HG03135 (cell line): ENCODE data around the gene GATB.
A peak's percentile ranks its signal among the peaks of the same experiment; 100 is the strongest.

Experiments
- ATAC-seq: cut with Tn5 transposase; IDR thresholded peaks from one replicate; pipeline ENCODE4 v1.9.1; 2021; ENCODE audit warnings: mild to moderate bottlenecking, moderate library complexity; ENCODE audit not compliant: unreplicated experiment

Gene GATB, protein sequence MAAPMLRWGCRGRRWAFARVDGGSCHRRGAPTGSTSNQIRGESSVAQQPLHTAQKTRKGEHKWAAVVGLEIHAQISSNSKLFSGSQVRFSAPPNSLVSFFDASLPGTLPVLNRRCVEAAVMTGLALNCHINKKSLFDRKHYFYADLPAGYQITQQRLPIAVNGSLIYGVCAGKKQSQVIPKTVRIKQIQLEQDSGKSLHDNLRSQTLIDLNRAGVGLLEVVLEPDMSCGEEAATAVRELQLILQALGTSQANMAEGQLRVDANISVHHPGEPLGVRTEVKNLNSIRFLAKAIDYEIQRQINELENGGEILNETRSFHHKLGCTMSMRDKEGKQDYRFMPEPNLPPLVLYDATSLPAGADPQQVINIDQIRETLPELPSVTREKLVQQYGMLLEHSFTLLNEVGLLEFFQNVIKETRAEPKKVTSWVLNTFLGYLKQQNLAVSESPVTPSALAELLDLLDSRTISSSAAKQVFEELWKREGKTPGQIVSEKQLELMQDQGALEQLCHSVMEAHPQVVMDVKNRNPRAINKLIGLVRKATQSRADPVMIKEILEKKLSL

DNA sequence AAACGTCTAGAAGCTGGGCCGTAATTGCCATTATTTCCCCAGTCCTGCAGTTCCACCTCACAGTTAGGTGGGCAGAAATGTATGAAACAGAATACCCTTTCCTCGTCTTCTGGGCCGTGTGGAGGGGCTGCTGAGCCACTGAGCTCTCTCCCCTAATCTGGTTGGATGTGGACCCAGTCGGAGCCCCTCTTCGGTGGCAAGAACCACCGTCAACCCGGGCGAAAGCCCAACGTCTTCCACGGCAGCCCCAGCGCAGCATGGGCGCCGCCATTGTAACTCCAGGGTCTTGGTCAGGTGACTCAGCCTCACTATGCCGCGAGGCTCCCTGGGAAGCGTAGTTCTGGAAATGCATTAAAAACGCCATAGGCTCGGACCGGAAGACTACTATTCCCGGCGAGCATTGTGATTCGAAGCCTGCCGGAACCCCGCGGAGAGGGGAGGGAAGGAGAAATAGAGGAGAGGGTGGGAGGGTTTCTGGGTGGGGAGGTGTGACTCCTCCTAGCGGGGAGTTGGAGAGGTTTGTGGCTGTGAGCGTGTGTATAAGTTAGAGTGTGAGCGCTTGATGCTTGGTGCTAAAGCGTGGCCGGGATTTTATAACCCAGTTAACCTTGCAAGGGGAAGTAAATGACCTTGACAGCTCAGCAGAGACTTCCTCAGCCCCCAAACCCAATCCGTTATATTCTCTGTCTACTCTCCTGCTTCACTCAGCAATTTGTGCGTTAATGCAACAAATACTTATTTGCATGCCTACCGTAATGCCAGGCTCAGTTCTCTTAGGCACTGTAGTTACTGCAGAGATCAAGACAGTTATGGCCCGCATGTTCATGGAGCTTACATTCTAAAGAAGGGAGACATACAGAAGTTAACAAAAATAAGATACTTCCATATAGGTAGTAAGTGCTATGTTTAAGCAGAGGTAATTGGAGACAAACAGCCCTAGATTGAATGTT, at the start of gene GATB:
Gene GATB (minus strand): TSS at position 296 of the 950 bp plus-strand sequence. CDS start 25 bp downstream, at position 271.
- ATAC-seq, result peak; percentile 100

DNA sequence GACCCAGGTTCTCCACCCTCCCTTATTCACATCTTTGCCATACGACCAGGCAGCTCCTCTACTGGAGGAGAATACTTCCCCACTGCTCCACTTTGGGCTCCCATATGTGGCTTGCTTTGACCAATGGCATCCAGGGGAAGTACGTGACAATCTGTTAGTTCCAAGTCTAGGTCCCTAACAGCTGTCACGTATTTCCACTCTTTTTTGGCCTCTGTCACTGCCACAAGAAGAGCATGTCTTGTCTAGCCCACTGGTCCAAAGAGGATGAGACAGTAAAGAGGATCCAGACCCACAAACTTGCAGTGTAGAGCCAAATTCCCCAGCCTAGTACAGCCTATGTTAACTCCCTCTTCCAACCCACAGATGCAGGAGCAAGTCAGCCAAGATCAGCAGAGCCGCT, 49.7 kb upstream of the GATB start:
- no peak for ATAC-seq

DNA sequence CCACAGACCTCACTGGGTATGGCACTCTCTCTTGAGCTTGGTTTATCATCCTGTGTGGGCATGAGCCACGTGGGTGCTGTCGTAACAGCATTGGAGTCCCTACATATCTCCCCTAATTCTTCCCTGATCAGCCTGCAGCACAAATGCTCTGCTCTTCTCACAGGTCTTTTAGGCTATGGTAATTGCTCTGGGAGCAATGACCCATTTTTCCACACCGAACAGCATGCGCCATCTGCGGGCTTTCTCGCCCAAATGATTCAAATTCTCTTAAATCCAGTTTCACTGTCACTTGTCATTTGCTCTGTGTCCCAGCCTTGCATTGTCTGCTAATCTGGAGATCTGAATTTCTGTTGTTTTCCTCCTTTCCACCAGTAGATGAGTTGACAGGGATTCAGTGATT, 48.9 kb upstream of the GATB start:
- ATAC-seq, result no peak

DNA sequence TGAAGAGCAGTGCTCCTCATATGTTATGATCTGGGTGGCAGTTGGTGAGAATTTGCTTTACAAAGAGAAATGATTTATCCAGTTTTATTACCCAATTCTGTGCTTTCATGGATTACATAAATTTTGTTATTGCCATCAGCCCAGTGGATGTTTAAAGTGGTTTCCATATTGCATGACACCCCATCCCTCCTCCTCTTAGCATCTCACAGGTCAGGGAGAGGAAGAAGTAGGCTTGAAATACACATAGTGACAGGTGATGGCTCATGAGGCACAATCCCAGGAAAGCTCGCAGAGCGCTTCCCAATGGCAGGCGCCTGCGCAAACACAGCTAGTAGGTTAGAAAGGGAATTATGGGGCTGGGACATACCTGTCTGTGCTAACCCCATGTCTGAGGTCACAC, 47.7 kb upstream of the GATB start:
- no peak for ATAC-seq

DNA sequence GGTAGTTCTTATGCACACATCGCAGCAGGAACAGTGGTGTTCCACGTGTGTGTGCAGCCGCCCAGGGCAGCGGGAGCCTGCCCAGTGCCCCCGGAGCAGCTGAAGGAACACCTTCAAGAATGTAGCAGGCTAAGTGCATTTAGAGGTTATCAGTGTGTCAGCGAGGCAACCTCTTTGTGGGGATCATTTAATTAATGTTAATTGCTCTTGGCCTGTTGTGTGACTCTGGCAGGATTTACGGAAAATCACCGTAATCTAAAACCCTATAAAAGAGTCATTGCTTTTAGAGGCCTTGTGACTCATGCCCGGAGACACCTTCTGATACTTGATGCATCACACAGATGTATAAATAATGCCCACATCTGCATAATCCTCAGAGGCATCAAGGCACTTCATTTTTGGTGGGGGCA, 47.3 kb upstream of the GATB start:
- no peak for ATAC-seq

DNA sequence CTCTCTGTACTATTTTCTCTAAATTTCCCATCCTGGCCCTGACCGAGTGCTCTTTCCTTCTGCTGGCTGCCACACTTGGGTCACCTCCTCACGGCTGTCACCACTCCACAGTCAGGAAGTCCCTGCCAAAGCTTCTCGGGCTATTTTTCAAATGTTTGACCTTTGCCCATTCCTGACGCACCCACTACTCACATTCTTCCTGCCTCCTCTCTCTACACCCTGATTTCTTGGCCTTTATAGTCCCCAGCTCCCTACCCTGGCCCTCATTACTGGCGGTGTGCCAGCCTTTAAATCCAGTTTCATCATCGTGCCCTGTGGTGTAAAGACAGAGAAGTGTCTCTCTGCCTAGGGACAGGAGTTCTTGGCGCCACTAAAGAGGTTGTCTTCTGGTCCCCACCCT, 46.4 kb upstream of the GATB start:
- ATAC-seq, result no peak

DNA sequence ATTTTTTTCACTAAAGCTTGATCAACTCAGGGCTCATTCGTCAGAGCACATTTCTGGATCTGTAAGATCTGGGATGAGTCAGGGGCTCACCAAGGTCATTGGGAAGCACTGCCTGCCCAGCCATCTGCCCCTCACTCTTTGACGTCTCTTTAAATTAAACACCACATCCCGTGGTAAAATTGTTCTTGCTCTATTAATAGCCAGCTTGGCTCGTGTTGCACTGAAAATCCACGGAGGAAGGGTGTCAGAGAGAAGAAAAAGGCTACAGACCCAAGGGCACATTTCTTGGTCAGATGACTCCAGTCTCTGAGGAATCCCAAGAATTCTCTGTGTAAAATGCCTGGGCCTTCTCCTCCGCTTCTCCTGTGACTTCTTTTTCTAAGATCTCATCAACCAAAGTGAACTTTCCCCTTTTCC, 45.7 kb upstream of the GATB start:
- no peak for ATAC-seq

DNA sequence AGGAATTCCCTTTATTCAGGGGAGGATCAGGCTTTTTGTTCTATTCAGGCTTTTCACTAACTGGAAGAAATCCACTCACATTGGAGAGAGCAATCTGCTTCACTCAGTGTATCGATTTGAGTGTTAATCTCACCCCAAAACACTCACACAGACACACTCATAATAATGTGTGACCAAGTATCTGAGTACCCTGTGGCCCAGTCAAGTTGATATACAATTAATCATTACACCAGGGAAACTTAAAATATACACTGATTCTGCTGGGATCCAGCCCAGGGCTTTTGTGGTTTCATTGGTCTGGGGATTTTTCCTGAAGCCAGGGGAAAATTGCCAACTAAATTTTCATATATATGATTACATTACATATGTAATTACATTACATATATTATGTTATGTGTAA, 44.0 kb upstream of the GATB start:
- ATAC-seq, result no peak

DNA sequence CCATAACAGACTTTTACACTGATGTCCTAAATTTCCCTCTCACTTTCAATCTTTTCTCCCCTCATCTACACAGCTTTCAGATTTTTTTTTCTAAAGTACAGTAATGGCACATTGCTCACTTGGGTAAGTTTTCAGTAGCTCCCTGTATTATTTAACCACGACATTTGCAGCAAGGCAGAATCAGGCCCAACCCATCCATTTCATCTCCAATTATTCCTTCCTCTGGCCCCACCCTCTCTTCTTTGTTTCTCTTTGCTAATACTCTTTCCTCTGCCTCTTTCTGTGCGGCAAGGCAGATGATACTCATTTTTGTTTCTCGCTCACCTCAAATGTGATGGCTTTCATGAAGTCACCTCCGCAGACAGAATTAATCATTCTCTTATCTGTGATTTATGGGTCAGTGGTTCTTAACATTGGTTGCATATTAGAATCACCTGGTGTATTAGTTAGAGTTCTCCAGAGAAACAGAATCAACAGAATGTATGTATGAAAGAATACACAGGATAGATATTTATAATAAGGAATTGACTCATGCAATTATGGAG, 43.4 kb upstream of the GATB start:
- no peak for ATAC-seq

DNA sequence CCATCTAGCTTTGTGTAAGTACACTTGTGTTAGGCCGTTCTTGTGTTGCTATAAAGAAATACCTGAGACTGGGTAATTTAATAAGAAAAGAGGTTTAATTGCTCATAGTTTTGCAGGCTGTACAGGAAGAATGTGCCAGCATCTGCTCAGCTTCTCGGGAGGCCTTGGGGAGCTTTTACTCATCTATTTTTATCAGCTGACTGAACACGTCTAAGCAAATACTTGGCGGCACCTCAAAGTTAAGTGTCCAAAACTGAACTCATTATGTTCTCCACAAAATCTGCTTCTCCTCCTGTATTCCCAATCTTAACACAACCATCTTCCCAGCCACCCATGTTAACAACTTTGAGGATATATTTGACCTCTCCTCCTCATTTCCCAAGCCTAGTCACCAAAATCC, 42.4 kb upstream of the GATB start:
- no peak for ATAC-seq

DNA sequence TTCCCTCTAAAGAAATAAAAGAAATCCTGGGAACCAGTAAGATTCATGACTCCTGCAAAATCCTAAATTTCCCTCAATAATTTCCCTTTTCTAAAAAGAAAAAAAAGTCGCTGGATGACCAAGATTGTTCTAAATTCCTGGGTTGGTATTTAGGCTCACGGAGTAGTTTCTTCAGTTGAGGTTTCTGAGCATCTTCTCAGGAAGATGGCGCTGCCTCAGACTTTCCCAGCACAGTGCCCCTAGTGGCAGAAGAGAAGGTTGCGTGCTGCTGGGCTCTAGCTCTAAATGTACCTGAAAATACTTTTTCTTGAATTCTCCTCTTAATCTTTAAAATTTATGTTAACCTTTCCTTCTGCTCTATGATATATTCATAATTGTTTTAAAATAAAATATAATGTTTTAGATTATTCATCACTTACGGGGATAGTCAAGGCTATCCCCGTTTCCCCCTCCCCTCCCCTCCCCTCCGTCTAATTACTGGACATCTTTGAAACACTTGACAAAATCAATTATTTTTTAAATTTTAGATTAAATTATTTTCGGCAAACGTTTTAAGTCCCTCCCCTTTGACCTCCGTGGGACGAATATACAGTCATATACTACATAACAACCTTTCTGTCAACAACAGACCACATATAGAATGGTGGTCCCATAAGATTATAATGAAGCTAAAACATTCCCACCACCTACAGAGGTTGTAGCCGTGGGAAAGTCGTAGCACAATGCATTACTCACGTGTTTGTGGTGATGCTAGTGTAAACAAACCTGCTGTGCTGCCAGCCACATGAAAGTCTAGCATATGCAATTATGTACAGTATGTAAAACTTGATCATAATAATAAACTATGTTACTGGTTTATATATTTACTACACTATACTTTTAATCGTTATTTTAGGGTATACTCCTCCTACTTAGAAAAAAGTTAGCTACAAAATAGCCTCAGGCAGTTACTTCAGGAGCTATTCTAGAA, 41.0 kb upstream of the GATB start:
- ATAC-seq, result no peak

DNA sequence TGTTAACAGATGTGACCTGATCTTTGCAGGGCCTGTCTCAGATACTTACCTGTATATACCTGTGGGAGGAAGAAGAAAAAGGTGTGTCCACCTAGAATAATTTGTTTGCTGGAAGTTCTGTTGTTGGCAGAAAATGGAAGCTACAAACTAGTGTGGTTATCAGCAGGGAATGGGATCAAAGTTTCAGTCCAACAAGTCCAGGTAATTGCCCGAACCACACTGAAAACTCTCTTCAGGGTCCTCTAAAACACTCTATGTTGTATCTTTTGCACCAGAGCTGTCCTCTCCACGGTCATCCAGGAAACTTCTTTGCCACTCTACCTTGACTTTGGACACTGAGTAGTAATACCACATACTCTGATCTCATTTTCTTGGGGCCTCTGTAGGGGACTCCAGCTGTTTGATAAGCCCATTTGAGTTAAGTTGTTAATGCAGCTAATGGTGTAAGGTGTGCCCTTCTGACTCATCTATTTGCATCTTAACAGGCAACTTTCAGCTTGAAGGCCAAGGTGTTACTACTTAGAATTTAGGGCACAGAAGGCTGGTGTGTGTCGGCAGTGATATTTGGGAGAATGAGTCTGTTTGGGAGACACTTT, 38.7 kb upstream of the GATB start:
- no peak for ATAC-seq

DNA sequence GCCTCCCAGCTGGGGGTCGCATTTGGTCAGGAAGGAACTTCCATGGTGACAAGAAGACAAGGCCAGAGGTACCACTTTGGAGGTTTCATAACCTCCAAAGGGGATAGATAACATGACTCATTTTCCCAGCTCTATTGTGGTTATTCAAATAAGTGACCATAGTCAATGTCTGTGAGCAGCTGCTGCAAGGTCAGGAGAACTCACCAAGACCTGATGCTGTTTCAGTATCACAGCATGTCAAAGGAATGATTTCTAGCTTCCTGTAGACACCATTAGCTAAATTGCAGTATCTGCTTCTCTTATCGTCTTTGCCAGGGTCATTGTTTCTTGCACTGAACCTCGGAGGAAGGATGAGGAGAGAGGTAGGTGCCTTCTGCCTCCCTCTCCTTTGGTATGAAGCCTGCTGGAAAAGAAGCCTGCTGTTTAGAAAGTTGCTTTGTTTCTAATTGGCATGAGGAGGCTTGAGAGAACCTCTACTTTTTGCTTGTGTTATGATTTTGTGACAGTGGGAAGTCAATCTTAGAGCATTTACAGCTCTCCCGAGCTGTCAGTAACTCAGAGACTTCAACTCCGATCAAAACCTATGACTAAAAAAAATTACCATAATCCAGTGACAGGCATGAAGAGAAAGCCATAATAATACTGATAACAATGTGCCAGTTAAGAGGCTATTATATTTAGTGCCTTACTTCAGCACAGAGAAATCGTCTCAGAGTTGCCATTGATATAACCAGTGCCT, 38.0 kb upstream of the GATB start:
- no peak for ATAC-seq

DNA sequence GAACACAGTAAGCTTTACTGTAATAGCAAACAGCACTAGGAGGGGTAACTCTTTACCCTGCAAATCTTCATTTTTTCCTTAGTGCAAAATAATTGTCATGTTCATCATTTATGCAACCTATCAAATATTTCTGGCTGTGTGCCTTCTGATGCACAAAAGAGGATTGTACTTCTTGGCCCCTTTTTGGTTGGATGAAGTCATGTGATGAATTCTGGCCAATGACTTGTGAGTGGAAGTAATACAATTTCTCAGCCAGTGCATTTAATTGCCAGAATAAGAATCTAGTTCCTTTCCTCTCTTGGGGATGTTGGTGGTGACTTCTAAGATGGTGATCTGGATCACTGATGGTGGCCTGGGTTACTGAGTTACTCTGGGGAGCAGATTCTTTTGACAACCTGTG, 37.0 kb upstream of the GATB start:
- ATAC-seq, result no peak

DNA sequence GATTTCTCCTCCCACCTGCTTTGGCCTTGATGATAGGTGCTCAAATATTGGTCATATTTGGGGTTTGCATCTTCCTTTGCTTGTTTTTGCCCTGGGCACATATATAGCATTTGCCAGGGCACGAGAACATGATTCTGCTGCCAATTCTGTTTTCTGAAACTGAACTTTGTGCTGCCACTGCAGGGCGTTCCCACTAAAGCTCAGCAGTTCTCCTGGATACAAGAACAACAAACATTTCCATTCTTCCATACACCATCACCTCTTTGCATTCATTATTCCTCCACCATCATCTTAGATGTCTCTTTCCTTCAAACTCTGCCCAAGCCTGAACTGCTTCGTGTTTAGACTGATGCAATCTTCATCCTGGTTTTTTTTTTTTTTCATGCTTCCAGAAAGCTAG, 36.3 kb upstream of the GATB start:
- no peak for ATAC-seq

DNA sequence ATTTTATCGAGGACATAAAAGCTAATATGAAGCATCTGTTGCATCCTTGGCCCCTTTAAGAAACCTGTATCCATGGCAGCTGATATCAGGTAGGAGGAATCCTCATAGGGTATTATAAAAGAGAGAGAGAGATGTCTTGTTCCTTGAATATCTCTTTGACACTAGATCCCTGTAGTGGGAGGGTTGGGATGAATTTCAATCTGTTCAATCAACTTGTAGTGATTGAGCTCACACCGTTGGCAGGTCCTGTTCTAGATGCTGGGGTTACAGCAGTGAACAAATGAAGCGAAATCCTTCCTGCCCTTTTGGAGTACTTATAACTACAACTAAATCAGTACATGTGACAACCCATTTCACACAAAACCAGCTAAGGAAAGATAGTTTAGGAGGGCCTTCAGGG, 35.3 kb upstream of the GATB start:
- no peak for ATAC-seq

DNA sequence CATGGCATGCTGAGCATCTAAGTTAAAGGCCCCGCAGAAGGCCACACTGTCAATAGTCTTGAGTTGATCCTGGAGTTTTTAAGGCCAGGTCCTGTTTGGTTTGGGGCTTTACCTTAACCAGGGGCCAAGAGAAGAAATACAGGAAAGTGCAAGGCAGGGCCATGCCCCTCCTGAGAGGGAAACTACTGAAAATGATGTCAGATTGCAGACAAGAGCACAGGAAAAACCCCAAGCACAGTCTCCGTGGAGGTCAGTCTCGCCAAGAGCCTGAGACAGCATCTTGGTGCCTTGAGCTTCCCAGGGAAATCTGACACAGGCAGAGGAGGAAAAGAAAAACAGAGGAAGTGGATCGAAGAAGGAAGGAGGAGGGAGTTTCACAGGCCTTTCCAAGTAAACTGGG, 32.2 kb upstream of the GATB start:
- no peak for ATAC-seq

DNA sequence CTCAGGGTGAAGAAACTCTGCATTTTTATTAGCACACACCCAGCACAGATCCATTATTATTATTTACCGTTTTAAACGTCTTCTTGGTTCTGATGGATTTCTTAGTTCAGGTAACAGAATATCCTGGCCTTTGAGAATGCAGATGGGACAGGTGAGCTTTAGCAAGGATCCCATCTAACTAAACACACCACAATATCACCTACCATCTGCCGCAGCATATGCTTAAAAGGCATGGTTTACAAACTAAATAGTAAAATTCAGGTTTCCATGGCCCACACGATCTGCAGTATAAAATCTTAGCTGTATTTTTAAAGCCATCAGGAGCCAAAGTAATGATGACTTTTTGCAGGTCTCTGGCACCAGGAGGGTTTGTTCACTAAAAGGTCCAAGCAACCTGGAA, 31.7 kb upstream of the GATB start:
- ATAC-seq, result no peak

DNA sequence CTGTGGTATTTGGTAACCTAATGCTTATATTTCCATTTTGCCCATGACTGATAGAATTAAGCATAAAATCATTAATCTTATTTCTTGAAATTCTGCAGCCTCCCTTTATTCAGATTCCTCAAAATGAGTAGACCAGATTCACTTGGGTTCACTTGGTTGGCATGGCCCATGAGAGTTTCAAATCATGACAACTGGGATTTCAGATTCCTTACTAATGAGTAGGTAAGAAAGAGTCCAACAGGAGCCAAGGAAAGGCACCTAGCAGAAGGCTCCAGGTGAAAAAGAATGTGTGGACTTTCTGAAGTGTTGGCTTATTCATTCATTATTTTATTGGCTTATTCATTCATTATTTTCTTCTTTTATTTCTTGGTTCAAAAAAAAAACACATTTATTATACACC, 27.2 kb upstream of the GATB start:
- ATAC-seq, result no peak
